ENCODE data around the gene BZW1.

DNA sequence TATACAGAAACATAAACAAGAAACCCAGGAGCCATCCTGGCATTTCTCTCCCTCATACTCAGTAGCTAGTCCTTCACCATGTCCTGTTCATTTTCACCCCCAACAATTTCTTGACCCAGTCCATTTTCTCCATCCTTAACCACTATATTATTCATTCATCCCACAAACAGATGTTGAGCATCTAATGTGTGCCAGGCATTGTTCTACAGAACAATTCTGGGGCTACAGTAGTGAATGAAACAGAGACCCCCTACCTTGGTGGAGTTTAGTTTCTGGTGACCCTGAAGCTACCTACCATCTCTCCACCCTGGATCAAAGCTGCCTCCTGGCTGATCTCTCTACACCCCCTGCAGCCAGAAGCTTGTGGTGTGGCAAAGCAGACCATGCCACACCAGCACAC is 27.5 kb upstream of the BZW1 start:
- TF ChIP-seq, protein P1, sequence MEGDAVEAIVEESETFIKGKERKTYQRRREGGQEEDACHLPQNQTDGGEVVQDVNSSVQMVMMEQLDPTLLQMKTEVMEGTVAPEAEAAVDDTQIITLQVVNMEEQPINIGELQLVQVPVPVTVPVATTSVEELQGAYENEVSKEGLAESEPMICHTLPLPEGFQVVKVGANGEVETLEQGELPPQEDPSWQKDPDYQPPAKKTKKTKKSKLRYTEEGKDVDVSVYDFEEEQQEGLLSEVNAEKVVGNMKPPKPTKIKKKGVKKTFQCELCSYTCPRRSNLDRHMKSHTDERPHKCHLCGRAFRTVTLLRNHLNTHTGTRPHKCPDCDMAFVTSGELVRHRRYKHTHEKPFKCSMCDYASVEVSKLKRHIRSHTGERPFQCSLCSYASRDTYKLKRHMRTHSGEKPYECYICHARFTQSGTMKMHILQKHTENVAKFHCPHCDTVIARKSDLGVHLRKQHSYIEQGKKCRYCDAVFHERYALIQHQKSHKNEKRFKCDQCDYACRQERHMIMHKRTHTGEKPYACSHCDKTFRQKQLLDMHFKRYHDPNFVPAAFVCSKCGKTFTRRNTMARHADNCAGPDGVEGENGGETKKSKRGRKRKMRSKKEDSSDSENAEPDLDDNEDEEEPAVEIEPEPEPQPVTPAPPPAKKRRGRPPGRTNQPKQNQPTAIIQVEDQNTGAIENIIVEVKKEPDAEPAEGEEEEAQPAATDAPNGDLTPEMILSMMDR (IDR thresholded peaks at IDR 0.05; ENCODE audit: low read depth, low read length, missing input control), result no peak
- TF ChIP-seq, protein P2, sequence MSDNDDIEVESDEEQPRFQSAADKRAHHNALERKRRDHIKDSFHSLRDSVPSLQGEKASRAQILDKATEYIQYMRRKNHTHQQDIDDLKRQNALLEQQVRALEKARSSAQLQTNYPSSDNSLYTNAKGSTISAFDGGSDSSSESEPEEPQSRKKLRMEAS (IDR thresholded peaks at IDR 0.05), result no peak
- TF ChIP-seq SP1 (IDR thresholded peaks at IDR 0.05), result no peak
- TF ChIP-seq NR2F2 (IDR thresholded peaks at IDR 0.05), result no peak
- no peak for TF ChIP-seq RXRA (IDR thresholded peaks at IDR 0.05)
- TF ChIP-seq TAF1 (conservative IDR thresholded peaks at IDR 0.05), result no peak
- TF ChIP-seq RAD21 (IDR thresholded peaks at IDR 0.05), result no peak
- TF ChIP-seq, protein P3, sequence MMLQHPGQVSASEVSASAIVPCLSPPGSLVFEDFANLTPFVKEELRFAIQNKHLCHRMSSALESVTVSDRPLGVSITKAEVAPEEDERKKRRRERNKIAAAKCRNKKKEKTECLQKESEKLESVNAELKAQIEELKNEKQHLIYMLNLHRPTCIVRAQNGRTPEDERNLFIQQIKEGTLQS (IDR thresholded peaks at IDR 0.05), result no peak
- no peak for TF ChIP-seq EGR1 (IDR thresholded peaks at IDR 0.05; ENCODE audit: low read depth in 2 of 2)
- no peak for TF ChIP-seq GABPA (IDR thresholded peaks at IDR 0.05 in 1 of 2, conservative IDR thresholded peaks at IDR 0.05 in 1 of 2)
- no peak for TF ChIP-seq HNF4G (IDR thresholded peaks at IDR 0.05)

Measured in liver (tissue), 3 donors.